SK-N-SH (cell line): ENCODE data around the gene DLD. TPM values are rescaled to one million over a fixed set of nuclear protein-coding genes. Genes with fewer than 3 reads are reported as not detected.

Experiments used
- CTCF ChIA-PET: fragments of 300-600, 350-600 bp; formaldehyde crosslinking; extraction: SDS; loops from one replicate; lab custom pipeline; 2021; lab: Yijun Ruan, JAX
- POLR2A ChIA-PET: fragments of 350-600 bp; sonication (Branson Sonifier 250); formaldehyde crosslinking; extraction: SDS; loops from one replicate; lab custom pipeline; 2020; ENCODE audit warnings: antibody characterized with exemption, inconsistent platforms; lab: Yijun Ruan, JAX
- DNase-seq: peaks from one replicate; pipeline ENCODE4 v3.0.0; 2012
- H2AFZ ChIP-seq: fragments of 200-600 bp; sonication (generic); 2 replicates; pipeline ENCODE4 v1.8.1; 2016; ENCODE audit warnings: antibody characterized with exemption, mild to moderate bottlenecking, low read depth
- H3F3A ChIP-seq: fragments of 200-600 bp; sonication (generic); replicated peaks from 2 replicates; pipeline ENCODE3; 2016; ENCODE audit warnings: antibody characterized with exemption, mild to moderate bottlenecking; ENCODE audit not compliant: insufficient read depth
- H3K27ac ChIP-seq, 2 experiments: fragments of 200-500 bp in 1 of 2; fragments of 200-600 bp in 1 of 2; sonication (Bioruptor generic) in 1 of 2; sonication (generic), shearing (Covaris generic) in 1 of 2; 2 replicates each; pipeline versions ENCODE4 v1.5.1 to v1.6.1; 2014 to 2016; ENCODE audit warnings: low read depth in 2 of 2, inconsistent platforms in 1 of 2, low read length in 1 of 2, mild to moderate bottlenecking in 1 of 2, mixed read lengths in 1 of 2
- H3K27me3 ChIP-seq: fragments of 200-600 bp; sonication (generic), shearing (Covaris generic); 2 replicates; pipeline ENCODE4 v1.6.1; 2016; ENCODE audit warnings: mixed run types; ENCODE audit not compliant: insufficient read depth
- H3K36me3 ChIP-seq, 2 experiments: fragments of 200-500 bp in 1 of 2; fragments of 200-600 bp in 1 of 2; sonication (Bioruptor generic) in 1 of 2; sonication (generic) in 1 of 2; replicated peaks in 1 of 2; 2 replicates each; pipeline versions ENCODE3 to v1.5.1; 2014 to 2016; ENCODE audit warnings: low read length in 1 of 2, mild to moderate bottlenecking in 1 of 2; ENCODE audit not compliant: insufficient read depth in 2 of 2, control insufficient read depth in 1 of 2
- H3K4me1 ChIP-seq, 2 experiments: fragments of 200-500 bp in 1 of 2; fragments of 200-600 bp in 1 of 2; sonication (Bioruptor generic) in 1 of 2; sonication (generic), shearing (Covaris generic) in 1 of 2; 2 replicates each; pipeline versions ENCODE4 v1.5.1 to v1.6.1; 2014 to 2016; ENCODE audit warnings: low read depth in 1 of 2, low read length in 1 of 2, mixed run types in 1 of 2; ENCODE audit not compliant: insufficient read depth in 2 of 2, control insufficient read depth in 1 of 2
- H3K4me2 ChIP-seq: fragments of 200-600 bp; sonication (generic), shearing (Covaris generic); 2 replicates; pipeline ENCODE4 v1.6.1; 2017; ENCODE audit warnings: mixed run types
- H3K4me3 ChIP-seq, 2 experiments: fragments of 200-500 bp in 1 of 2; fragments of 200-600 bp in 1 of 2; sonication (Bioruptor generic) in 1 of 2; sonication (generic), shearing (Covaris generic) in 1 of 2; 2 replicates each; pipeline versions ENCODE4 v1.5.1 to v1.8.1; 2014 to 2016; ENCODE audit warnings: low read depth in 2 of 2, inconsistent platforms in 1 of 2, low read length in 1 of 2, mild to moderate bottlenecking in 1 of 2, mixed read lengths in 1 of 2, moderate library complexity in 1 of 2
- H3K79me2 ChIP-seq: fragments of 200-600 bp; sonication (generic); 2 replicates; pipeline ENCODE4 v1.8.1; 2017; ENCODE audit warnings: mild to moderate bottlenecking; ENCODE audit not compliant: insufficient read depth
- H3K9ac ChIP-seq: fragments of 200-600 bp; sonication (generic); 2 replicates; pipeline ENCODE4 v1.6.1; 2017; ENCODE audit warnings: mixed run types
- H3K9me2 ChIP-seq: fragments of 200-600 bp; sonication (generic); 2 replicates; pipeline ENCODE4 v1.6.1; 2017; ENCODE audit warnings: mixed run types
- H3K9me3 ChIP-seq: fragments of 200-600 bp; sonication (generic); 2 replicates; pipeline ENCODE4 v1.6.1; 2017; ENCODE audit warnings: mixed run types, mild to moderate bottlenecking, moderate library complexity
- H4K20me1 ChIP-seq: fragments of 200-600 bp; sonication (generic); 2 replicates; pipeline ENCODE4 v1.6.1; 2017; ENCODE audit warnings: mild to moderate bottlenecking, mixed run types; ENCODE audit not compliant: insufficient read depth
- EZH2phosphoT487 ChIP-seq: fragments of 200-600 bp; sonication (generic); IDR thresholded peaks from 2 replicates; pipeline ENCODE4 v1.6.1; 2017; ENCODE audit warnings: low read depth, mixed run types, mild to moderate bottlenecking, antibody characterized with exemption, moderate library complexity, borderline replicate concordance
- FOXJ3 ChIP-seq: sonication (generic); formaldehyde crosslinking; IDR thresholded peaks from 2 replicates; pipeline ENCODE4 v1.5.1; 2020; ENCODE audit warnings: mild to moderate bottlenecking, missing genetic modification reagents
- GATA2 ChIP-seq: sonication (generic); formaldehyde crosslinking; IDR thresholded peaks from 2 replicates; pipeline ENCODE4 v1.5.0; 2020; ENCODE audit warnings: mild to moderate bottlenecking, missing genetic modification reagents
- JUND ChIP-seq: IDR thresholded peaks from 2 replicates; pipeline ENCODE4 v1.4.0; 2012
- MXI1 ChIP-seq: IDR thresholded peaks from 2 replicates; pipeline ENCODE4 v1.6.1; 2012; ENCODE audit warnings: mild to moderate bottlenecking, low read depth, low read length, improper control_type of control experiment
- NRF1 ChIP-seq: IDR thresholded peaks from 2 replicates; pipeline ENCODE4 v1.6.1; 2012; ENCODE audit warnings: low read depth, mild to moderate bottlenecking, low read length
- POLR2AphosphoS5 ChIP-seq: IDR thresholded peaks from 2 replicates; pipeline ENCODE4 v1.6.1; 2012; ENCODE audit warnings: low read depth, low read length
- YY1 ChIP-seq: IDR thresholded peaks from 2 replicates; pipeline ENCODE4 v1.4.0; 2012; ENCODE audit warnings: low read depth, mild to moderate bottlenecking
- WGBS: methylation state at CpG from one replicate; pipeline ENCODE4 v1.1.6; 2017; ENCODE audit warnings: low lambda C conversion rate; 5-methylcytosine and 5-hydroxymethylcytosine counted together
- polyA plus RNA-seq, 3 experiments: library from polyadenylated mRNA; depleted of rRNA; stranded (reverse); fragments of >200 nt; gene quantifications; 2 replicates each; pipeline ENCODE4 v1.2.3, GENCODE V29; 2012
- TF ChIP-seq, protein P1 (sequence below): IDR thresholded peaks from 2 replicates; pipeline ENCODE4 v1.6.1; 2012; ENCODE audit warnings: mild to moderate bottlenecking, low read depth, low read length, moderate library complexity
- TF ChIP-seq, protein P2 (sequence below): IDR thresholded peaks from 2 replicates; pipeline ENCODE4 v1.4.0; 2012; ENCODE audit warnings: low read depth
- TF ChIP-seq, protein P3 (sequence below): IDR thresholded peaks from 2 replicates; pipeline ENCODE4 v1.4.0; 2012; ENCODE audit warnings: low read depth, borderline replicate concordance
- TF ChIP-seq, protein P4 (sequence below): fragments of 150-350 bp; IDR thresholded peaks from 2 replicates; pipeline ENCODE4 v1.6.1; 2016; ENCODE audit warnings: mild to moderate bottlenecking, low read depth, low read length

Gene DLD
- polyA plus RNA-seq, 1 of the 3 experiments (the other 2 are of a cell fraction), result 140 TPM

DNA sequence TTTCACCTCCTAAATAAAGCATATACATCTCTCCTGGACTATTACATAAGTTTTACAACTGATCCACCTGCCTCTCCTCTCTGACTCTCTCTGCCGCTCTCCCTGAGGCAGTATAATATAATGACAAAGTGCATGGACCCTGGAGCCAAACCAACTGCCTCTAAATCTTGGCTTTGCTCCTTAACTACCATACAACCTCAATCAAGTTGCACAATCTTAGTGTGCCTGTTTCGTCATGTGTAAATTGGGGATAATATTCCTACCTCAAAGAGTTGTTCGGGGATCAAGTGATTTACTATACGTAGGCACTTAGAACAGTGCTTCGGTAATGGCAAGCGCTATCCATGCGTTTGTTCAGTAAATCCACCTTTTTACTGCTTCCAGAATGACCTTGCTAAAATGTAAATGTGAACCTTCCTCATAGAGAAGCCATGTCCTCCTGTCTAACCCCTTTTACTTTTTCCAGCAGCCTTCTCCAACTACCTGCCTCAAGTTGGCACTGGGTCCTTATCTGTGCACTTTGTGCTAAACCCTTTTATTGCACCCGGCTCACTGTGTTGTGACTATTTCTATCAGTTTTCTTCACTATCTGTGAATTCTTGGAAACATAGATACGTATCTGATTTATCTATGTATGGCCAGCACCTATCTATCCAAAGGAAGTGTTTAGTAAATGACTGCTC, 30.6 kb upstream of the DLD start (continued):
- TF ChIP-seq, protein P1, sequence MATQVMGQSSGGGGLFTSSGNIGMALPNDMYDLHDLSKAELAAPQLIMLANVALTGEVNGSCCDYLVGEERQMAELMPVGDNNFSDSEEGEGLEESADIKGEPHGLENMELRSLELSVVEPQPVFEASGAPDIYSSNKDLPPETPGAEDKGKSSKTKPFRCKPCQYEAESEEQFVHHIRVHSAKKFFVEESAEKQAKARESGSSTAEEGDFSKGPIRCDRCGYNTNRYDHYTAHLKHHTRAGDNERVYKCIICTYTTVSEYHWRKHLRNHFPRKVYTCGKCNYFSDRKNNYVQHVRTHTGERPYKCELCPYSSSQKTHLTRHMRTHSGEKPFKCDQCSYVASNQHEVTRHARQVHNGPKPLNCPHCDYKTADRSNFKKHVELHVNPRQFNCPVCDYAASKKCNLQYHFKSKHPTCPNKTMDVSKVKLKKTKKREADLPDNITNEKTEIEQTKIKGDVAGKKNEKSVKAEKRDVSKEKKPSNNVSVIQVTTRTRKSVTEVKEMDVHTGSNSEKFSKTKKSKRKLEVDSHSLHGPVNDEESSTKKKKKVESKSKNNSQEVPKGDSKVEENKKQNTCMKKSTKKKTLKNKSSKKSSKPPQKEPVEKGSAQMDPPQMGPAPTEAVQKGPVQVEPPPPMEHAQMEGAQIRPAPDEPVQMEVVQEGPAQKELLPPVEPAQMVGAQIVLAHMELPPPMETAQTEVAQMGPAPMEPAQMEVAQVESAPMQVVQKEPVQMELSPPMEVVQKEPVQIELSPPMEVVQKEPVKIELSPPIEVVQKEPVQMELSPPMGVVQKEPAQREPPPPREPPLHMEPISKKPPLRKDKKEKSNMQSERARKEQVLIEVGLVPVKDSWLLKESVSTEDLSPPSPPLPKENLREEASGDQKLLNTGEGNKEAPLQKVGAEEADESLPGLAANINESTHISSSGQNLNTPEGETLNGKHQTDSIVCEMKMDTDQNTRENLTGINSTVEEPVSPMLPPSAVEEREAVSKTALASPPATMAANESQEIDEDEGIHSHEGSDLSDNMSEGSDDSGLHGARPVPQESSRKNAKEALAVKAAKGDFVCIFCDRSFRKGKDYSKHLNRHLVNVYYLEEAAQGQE, result no peak
- no peak for TF ChIP-seq FOXJ3
- TF ChIP-seq, protein P2, sequence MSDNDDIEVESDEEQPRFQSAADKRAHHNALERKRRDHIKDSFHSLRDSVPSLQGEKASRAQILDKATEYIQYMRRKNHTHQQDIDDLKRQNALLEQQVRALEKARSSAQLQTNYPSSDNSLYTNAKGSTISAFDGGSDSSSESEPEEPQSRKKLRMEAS, result no peak
- TF ChIP-seq NRF1, result no peak
- no peak for TF ChIP-seq GATA2 (CRISPR knock-in tag)
- TF ChIP-seq EZH2phosphoT487, result no peak
- TF ChIP-seq JUND, result no peak
- TF ChIP-seq, protein P3, sequence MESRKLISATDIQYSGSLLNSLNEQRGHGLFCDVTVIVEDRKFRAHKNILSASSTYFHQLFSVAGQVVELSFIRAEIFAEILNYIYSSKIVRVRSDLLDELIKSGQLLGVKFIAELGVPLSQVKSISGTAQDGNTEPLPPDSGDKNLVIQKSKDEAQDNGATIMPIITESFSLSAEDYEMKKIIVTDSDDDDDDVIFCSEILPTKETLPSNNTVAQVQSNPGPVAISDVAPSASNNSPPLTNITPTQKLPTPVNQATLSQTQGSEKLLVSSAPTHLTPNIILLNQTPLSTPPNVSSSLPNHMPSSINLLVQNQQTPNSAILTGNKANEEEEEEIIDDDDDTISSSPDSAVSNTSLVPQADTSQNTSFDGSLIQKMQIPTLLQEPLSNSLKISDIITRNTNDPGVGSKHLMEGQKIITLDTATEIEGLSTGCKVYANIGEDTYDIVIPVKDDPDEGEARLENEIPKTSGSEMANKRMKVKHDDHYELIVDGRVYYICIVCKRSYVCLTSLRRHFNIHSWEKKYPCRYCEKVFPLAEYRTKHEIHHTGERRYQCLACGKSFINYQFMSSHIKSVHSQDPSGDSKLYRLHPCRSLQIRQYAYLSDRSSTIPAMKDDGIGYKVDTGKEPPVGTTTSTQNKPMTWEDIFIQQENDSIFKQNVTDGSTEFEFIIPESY, result no peak
- no peak for TF ChIP-seq POLR2AphosphoS5
- TF ChIP-seq, protein P4, sequence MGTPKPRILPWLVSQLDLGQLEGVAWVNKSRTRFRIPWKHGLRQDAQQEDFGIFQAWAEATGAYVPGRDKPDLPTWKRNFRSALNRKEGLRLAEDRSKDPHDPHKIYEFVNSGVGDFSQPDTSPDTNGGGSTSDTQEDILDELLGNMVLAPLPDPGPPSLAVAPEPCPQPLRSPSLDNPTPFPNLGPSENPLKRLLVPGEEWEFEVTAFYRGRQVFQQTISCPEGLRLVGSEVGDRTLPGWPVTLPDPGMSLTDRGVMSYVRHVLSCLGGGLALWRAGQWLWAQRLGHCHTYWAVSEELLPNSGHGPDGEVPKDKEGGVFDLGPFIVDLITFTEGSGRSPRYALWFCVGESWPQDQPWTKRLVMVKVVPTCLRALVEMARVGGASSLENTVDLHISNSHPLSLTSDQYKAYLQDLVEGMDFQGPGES, result no peak

DNA sequence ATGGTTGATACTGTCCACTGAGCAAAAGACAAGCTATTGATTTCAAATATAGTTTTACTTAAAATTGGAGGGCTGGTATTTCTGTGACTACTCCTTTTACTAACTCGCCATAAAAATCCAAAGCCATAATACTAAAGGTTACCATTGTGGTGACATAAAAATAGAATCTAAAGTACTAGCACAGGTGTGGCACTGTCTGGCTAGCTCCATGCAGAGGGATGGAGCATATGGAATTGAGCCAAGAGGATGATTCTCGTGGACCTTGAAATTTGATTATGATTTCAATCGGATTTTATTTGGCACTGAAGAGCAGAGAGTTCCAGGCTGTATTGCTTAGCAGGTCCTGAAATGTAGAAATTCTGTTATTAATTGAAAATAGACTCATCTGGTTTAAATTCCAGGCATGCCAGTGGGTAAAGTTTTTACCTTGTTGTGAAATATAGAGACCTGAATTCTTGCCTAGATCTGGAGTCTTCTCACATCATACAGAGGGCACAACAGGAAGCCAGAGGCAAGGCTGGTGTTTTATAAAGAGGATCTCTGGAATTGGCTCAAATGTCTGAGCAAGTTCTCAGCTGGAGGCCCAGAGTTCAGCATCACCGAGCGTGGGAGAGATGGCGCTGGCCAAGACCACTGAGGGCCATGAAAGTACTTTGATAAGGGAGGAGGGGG, 29.9 kb upstream of the DLD start:
- H3K4me1 ChIP-seq, result no peaks in the 10 kb centered on the region; a peak in 2 of 4 replicates
- ChIA-PET POLR2A (no interaction called here), CTCF (interaction anchor here (0.9 to 1.6 kb wide), 4 partner anchors 11 to 18 kb away, joined by 3 to 6 read pairs (median 3); no protein-coding TSS in a partner anchor)
- WGBS, result 62% methylated on average over 6 of the region's 6 CpGs
- H3K9me3 ChIP-seq, result no peaks in the 10 kb centered on the region
- no peak overlapping the region for H3K9ac ChIP-seq
- no peak overlapping the region for H3K4me2 ChIP-seq
- no peak overlapping the region for H2AFZ ChIP-seq
- no peak for DNase-seq
- H3F3A ChIP-seq, result peaks cover 8% of the 10 kb centered on the region
- H3K27me3 ChIP-seq, result no peaks in the 10 kb centered on the region
- no peaks in the 10 kb centered on the region for H3K79me2 ChIP-seq
- no peaks in the 10 kb centered on the region for H4K20me1 ChIP-seq
- H3K4me3 ChIP-seq, result no peak overlapping the region
- H3K27ac ChIP-seq, result no peak overlapping the region
- H3K36me3 ChIP-seq, result no peaks in the 10 kb centered on the region
- H3K9me2 ChIP-seq, result no peaks in the 10 kb centered on the region
- no peak for TF ChIP-seq MXI1
- TF ChIP-seq, protein P2, result no peak
- TF ChIP-seq, protein P4, result no peak
- TF ChIP-seq FOXJ3, result no peak
- no peak for TF ChIP-seq YY1
- TF ChIP-seq, protein P1, result no peak
- no peak for TF ChIP-seq EZH2phosphoT487
